Measurements from ENCODE around the gene AGPAT1.

Gene AGPAT1

GRCh38 chr6:32220021-32220420 lies 44.1 kb upstream of the AGPAT1 start:
- Histone ChIP-seq H3K36me3 (ENCODE audit: control insufficient read depth, insufficient read depth, low read length) (no peaks in the 10 kb centered on the region), H3K27me3 (ENCODE audit: control insufficient read depth, insufficient read depth, low read length) (no peaks in the 10 kb centered on the region), H3K9me3 (ENCODE audit: control insufficient read depth, low read length) (no peaks in the 10 kb centered on the region), H3K4me1 (no peaks in the 10 kb centered on the region), H2AFZ (no peak overlapping the region), H3K9ac (no peak overlapping the region), H3K79me2 (no peaks in the 10 kb centered on the region), H3K27ac (no peak overlapping the region), H3K4me3 (ENCODE audit: low read depth, low read length) (no peak overlapping the region), H3K4me2 (ENCODE audit: low read length) (no peak overlapping the region)
- TF ChIP-seq CTCF (IDR thresholded peaks at IDR 0.05), result no peak

DNA sequence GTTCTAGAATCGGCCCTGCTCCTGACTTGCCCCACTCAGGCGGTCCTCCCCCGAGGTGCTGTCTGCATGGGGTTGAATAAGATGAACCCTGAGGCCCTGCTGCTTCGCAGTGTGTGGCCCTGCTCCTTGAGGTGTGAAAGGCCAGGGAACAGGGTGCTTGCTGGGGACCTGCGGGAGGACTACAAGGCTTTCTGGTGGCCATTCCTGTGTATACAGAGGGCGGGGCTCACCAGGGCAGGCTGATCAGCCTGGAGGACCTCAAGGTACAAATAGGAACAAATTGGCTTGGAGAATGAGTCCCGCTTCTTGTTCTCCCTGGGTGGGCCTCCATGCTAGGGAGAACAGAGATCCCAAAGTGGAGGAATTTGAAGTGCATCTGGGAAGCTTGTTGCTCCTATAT lies 42.3 kb upstream of the AGPAT1 start:
- Histone ChIP-seq H3K4me3 (ENCODE audit: low read depth, low read length) (no peak overlapping the region), H3K79me2 (no peaks in the 10 kb centered on the region), H3K4me1 (no peaks in the 10 kb centered on the region), H3K27me3 (ENCODE audit: control insufficient read depth, insufficient read depth, low read length) (no peaks in the 10 kb centered on the region), H2AFZ (no peak overlapping the region), H3K27ac (no peak overlapping the region), H3K9ac (no peak overlapping the region), H3K36me3 (ENCODE audit: control insufficient read depth, insufficient read depth, low read length) (no peaks in the 10 kb centered on the region), H3K4me2 (ENCODE audit: low read length) (no peak overlapping the region), H3K9me3 (ENCODE audit: control insufficient read depth, low read length) (no peaks in the 10 kb centered on the region)
- TF ChIP-seq CTCF (IDR thresholded peaks at IDR 0.05), result no peak

GRCh38 chr6:32216998-32217397 lies 41.1 kb upstream of the AGPAT1 start:
- Histone ChIP-seq H3K4me1 (no peaks in the 10 kb centered on the region), H3K79me2 (no peaks in the 10 kb centered on the region), H2AFZ (no peak overlapping the region), H3K9ac (no peak overlapping the region), H3K36me3 (ENCODE audit: control insufficient read depth, insufficient read depth, low read length) (no peaks in the 10 kb centered on the region), H3K27ac (no peak overlapping the region), H3K4me3 (ENCODE audit: low read depth, low read length) (no peak overlapping the region), H3K4me2 (ENCODE audit: low read length) (no peak overlapping the region), H3K27me3 (ENCODE audit: control insufficient read depth, insufficient read depth, low read length) (no peaks in the 10 kb centered on the region), H3K9me3 (ENCODE audit: control insufficient read depth, low read length) (no peaks in the 10 kb centered on the region)
- no peak for TF ChIP-seq CTCF (IDR thresholded peaks at IDR 0.05)

- H3K4me1 ChIP-seq, result no peaks in the 10 kb centered on the region
- H3K9me3 ChIP-seq (ENCODE audit: control insufficient read depth, low read length), result no peaks in the 10 kb centered on the region
- H2AFZ ChIP-seq, result no peak overlapping the region
- no peaks in the 10 kb centered on the region for H3K27me3 ChIP-seq (ENCODE audit: control insufficient read depth, insufficient read depth, low read length)
- no peaks in the 10 kb centered on the region for H3K36me3 ChIP-seq (ENCODE audit: control insufficient read depth, insufficient read depth, low read length)
- H3K9ac ChIP-seq, result no peak overlapping the region
- no peak for TF ChIP-seq CTCF (IDR thresholded peaks at IDR 0.05)
- H3K79me2 ChIP-seq, result no peaks in the 10 kb centered on the region
- no peak overlapping the region for H3K4me3 ChIP-seq (ENCODE audit: low read depth, low read length)
- H3K4me2 ChIP-seq (ENCODE audit: low read length), result no peak overlapping the region
- H3K27ac ChIP-seq, result no peak overlapping the region
Measured at GRCh38 chr6:32216285-32216684, 40.4 kb upstream of the AGPAT1 start.

DNA sequence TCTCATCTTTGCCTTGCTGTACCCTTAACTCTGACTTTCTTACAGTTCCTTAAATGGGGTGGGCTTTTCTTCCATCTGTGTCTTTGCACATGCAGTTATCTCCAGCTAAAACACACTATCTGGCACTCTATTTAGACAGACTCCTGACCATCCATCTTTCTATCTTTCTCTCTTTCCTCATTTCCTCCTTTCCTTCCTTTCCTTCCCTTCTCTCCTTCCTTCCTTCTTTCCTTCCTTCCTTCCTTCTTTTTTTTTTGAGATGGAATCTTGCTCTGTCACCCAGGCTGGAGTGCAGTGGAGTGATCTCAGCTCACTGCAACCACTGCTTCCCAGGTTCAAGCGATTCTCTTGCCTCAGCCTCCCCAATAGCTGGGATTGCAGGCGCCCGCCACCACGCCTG lies 39.7 kb upstream of the AGPAT1 start:
- no peak overlapping the region for H2AFZ ChIP-seq
- H3K9ac ChIP-seq, result no peak overlapping the region
- no peaks in the 10 kb centered on the region for H3K27me3 ChIP-seq (ENCODE audit: control insufficient read depth, insufficient read depth, low read length)
- no peaks in the 10 kb centered on the region for H3K4me1 ChIP-seq
- no peaks in the 10 kb centered on the region for H3K9me3 ChIP-seq (ENCODE audit: control insufficient read depth, low read length)
- no peak overlapping the region for H3K4me2 ChIP-seq (ENCODE audit: low read length)
- TF ChIP-seq CTCF (IDR thresholded peaks at IDR 0.05), result no peak
- H3K4me3 ChIP-seq (ENCODE audit: low read depth, low read length), result no peak overlapping the region
- H3K79me2 ChIP-seq, result no peaks in the 10 kb centered on the region
- H3K36me3 ChIP-seq (ENCODE audit: control insufficient read depth, insufficient read depth, low read length), result no peaks in the 10 kb centered on the region
- H3K27ac ChIP-seq, result no peak overlapping the region

All from parathyroid adenoma (tissue), 2 donors.